ENCODE data around the gene TRIM49C. TPM values are rescaled to one million over a fixed set of nuclear protein-coding genes. Genes with fewer than 3 reads are reported as not detected.
"Not testable (repeated sequence)": the region's sequence is repeated elsewhere in the genome, so short reads cannot be mapped to it uniquely, and the experiment has no call there.

The TRIM49C gene, protein sequence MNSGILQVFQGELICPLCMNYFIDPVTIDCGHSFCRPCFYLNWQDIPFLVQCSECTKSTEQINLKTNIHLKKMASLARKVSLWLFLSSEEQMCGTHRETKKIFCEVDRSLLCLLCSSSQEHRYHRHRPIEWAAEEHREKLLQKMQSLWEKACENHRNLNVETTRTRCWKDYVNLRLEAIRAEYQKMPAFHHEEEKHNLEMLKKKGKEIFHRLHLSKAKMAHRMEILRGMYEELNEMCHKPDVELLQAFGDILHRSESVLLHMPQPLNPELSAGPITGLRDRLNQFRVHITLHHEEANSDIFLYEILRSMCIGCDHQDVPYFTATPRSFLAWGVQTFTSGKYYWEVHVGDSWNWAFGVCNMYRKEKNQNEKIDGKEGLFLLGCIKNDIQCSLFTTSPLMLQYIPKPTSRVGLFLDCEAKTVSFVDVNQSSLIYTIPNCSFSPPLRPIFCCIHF
- total RNA-seq = not detected
- not detected for polyA plus RNA-seq (2013, experiment 1 of 2)
- not detected for polyA plus RNA-seq (2013, experiment 2 of 2)
- total RNA-seq = 0 to 0.06 (median 0) reads per million in 172 experiments

GRCh38 chr11:90030806-90031205 lies at the start of gene TRIM49C:
TRIM49C (plus strand) TSS chr11:90031106; CDS start chr11:90035212, 4,106 bp downstream.
- H3K36me3 Mint-ChIP-seq (ENCODE audit: low read depth); H3K4me3 ChIP-seq (ENCODE audit: low read length); ATAC-seq (ENCODE audit: poor library complexity); H3K9me3 ChIP-seq (ENCODE audit: control insufficient read depth in 1 of 2, insufficient read depth in 1 of 2, low read length in 2 of 2); H3K4me3 Mint-ChIP-seq; intact Hi-C loops (cut with DNase I, micrococcal nuclease); CTCF ChIA-PET; H3K27me3 ChIP-seq (ENCODE audit: control insufficient read depth in 1 of 2, insufficient read depth in 2 of 2, low read length in 2 of 2); DNase-seq; H3K4me1 Mint-ChIP-seq (ENCODE audit: low read depth); H3K36me3 ChIP-seq (ENCODE audit: insufficient read depth, low read length); POLR2A ChIA-PET; H3K27me3 Mint-ChIP-seq; H3K27ac ChIP-seq (ENCODE audit: low read depth in 1 of 2, low read length in 2 of 2); H3K9me3 Mint-ChIP-seq; H3K4me1 ChIP-seq (ENCODE audit: insufficient read depth, low read length); H3K27ac Mint-ChIP-seq: not testable (repeated sequence)

DNA sequence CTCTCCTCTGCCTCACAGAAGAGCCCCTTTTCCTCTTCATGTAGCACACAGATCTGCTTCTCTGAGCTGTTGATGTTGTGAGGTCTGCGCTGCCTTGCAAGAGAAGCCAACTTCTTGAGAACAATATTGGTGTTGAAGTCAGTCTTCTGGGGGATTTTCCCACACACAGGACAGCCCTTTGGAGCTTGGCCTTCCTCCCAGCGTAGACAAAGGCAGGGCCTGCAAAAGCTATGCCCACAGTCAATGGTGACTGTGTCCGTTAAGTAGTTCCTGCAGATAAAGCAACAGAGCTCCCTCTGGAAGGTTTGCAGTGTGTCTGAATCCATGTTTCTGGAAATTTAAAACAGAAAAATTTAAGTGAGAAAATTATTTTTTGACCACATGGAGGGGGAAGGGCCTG lies 6.7 kb upstream of the TRIM49C start:
- H3K27ac ChIP-seq (ENCODE audit: low read depth in 1 of 2, low read length in 2 of 2); H3K36me3 ChIP-seq (ENCODE audit: insufficient read depth, low read length); H3K27ac Mint-ChIP-seq; CTCF ChIA-PET; H3K4me3 ChIP-seq (ENCODE audit: low read length); H3K4me3 Mint-ChIP-seq; H3K36me3 Mint-ChIP-seq (ENCODE audit: low read depth); H3K9me3 Mint-ChIP-seq; intact Hi-C loops (cut with DNase I, micrococcal nuclease); H3K27me3 ChIP-seq (ENCODE audit: control insufficient read depth in 1 of 2, insufficient read depth in 2 of 2, low read length in 2 of 2); POLR2A ChIA-PET; H3K27me3 Mint-ChIP-seq; DNase-seq; H3K9me3 ChIP-seq (ENCODE audit: control insufficient read depth in 1 of 2, insufficient read depth in 1 of 2, low read length in 2 of 2); H3K4me1 ChIP-seq (ENCODE audit: insufficient read depth, low read length); H3K4me1 Mint-ChIP-seq (ENCODE audit: low read depth); ATAC-seq (ENCODE audit: poor library complexity): not testable (repeated sequence)

DNA sequence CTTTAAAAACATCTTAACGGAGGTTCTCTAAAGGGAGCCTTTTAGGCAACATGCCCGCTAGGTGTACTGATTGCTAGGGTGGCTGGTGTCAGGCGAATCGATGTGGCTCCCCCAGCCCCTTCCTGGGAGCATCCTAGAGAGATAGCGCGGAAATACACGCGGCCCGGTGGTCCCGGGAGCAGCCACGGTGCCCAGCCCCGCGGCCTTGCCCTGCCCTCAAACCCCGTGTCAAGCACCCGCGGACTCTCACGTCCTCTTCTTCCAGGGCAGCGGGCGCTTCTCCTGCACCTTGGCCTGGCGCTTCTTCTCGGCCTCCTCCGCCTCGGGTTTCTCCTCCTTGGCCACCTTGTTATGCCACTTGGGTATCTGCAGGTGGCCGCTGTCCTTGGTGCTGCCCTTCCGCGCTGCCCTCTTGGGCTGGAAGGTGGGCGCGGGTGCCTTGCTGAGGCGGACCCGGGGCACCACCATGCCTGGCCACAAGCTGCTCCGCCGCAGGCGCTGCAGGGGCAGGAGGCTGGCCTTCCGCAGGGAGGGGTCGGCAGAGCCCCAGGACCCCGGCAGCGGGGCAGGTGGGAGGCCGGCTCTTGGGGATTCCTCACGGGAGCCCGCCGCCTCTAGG lies 20.8 kb downstream of the TRIM49C start:
- H3K36me3 ChIP-seq (ENCODE audit: insufficient read depth, low read length); H3K36me3 Mint-ChIP-seq (ENCODE audit: low read depth); H3K27me3 Mint-ChIP-seq; H3K9me3 ChIP-seq (ENCODE audit: control insufficient read depth in 1 of 2, insufficient read depth in 1 of 2, low read length in 2 of 2); H3K27ac ChIP-seq (ENCODE audit: low read depth in 1 of 2, low read length in 2 of 2); H3K4me1 ChIP-seq (ENCODE audit: insufficient read depth, low read length); H3K27me3 ChIP-seq (ENCODE audit: control insufficient read depth in 1 of 2, insufficient read depth in 2 of 2, low read length in 2 of 2); DNase-seq; ATAC-seq (ENCODE audit: poor library complexity); H3K27ac Mint-ChIP-seq; H3K4me1 Mint-ChIP-seq (ENCODE audit: low read depth); H3K4me3 ChIP-seq (ENCODE audit: low read length); intact Hi-C loops (cut with DNase I, micrococcal nuclease); H3K9me3 Mint-ChIP-seq; H3K4me3 Mint-ChIP-seq; POLR2A ChIA-PET; CTCF ChIA-PET: not testable (repeated sequence)

DNA sequence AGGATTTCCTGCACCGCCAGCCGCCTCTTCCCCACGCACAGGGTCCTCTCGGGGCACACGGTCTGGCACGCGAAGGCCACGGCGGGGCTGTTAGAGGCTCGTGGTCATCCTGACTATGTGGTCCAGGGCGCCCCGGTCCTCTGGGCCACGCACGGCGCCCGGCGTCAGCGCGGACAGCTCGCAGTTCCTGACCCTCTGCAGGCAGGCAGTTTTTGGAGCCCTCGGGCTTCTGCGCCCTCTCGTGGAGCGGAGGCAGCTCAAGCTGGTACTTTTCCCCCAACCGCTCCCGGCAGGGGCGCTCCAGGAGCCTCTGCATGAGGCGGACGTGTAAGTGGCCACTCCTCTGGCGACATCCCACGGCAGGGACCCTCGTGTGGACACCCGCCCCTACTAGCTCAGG lies 21.4 kb downstream of the TRIM49C start:
- H3K27ac Mint-ChIP-seq; H3K4me1 ChIP-seq (ENCODE audit: insufficient read depth, low read length); H3K4me3 Mint-ChIP-seq; ATAC-seq (ENCODE audit: poor library complexity); H3K4me3 ChIP-seq (ENCODE audit: low read length); H3K36me3 Mint-ChIP-seq (ENCODE audit: low read depth); H3K27me3 Mint-ChIP-seq; H3K27me3 ChIP-seq (ENCODE audit: control insufficient read depth in 1 of 2, insufficient read depth in 2 of 2, low read length in 2 of 2); DNase-seq; CTCF ChIA-PET; intact Hi-C loops (cut with DNase I, micrococcal nuclease); H3K9me3 Mint-ChIP-seq; H3K27ac ChIP-seq (ENCODE audit: low read depth in 1 of 2, low read length in 2 of 2); H3K4me1 Mint-ChIP-seq (ENCODE audit: low read depth); H3K9me3 ChIP-seq (ENCODE audit: control insufficient read depth in 1 of 2, insufficient read depth in 1 of 2, low read length in 2 of 2); H3K36me3 ChIP-seq (ENCODE audit: insufficient read depth, low read length); POLR2A ChIA-PET: not testable (repeated sequence)

- CTCF ChIA-PET; DNase-seq; H3K9me3 ChIP-seq (ENCODE audit: control insufficient read depth in 1 of 2, insufficient read depth in 1 of 2, low read length in 2 of 2); H3K27ac Mint-ChIP-seq; H3K4me1 Mint-ChIP-seq (ENCODE audit: low read depth); H3K36me3 Mint-ChIP-seq (ENCODE audit: low read depth); POLR2A ChIA-PET; H3K27me3 Mint-ChIP-seq; H3K4me3 ChIP-seq (ENCODE audit: low read length); H3K36me3 ChIP-seq (ENCODE audit: insufficient read depth, low read length); ATAC-seq (ENCODE audit: poor library complexity); H3K27me3 ChIP-seq (ENCODE audit: control insufficient read depth in 1 of 2, insufficient read depth in 2 of 2, low read length in 2 of 2); H3K27ac ChIP-seq (ENCODE audit: low read depth in 1 of 2, low read length in 2 of 2); H3K4me3 Mint-ChIP-seq; H3K4me1 ChIP-seq (ENCODE audit: insufficient read depth, low read length); H3K9me3 Mint-ChIP-seq; intact Hi-C loops (cut with DNase I, micrococcal nuclease): not testable (repeated sequence)
Measured at GRCh38 chr11:90053545-90053944, 22.6 kb downstream of the TRIM49C start.

DNA sequence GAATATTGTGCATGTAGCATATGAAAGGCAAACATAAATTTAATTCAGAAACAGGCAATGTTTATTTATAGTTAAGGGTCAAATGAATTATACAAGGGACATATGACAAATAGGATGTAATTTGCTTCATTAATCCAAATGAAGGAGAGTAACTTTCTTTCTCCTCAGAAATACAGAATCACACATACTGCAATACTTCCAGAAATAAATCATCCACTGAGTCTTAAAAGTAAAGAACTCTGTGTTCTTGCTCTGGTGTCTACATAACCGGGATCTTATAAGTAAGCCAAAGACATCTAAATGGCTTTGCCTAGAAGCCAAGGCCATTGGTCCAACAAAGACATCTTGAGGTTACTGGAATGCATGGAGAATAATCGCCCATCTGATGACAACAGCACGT lies 54.7 kb downstream of the TRIM49C start, which contains the start of gene UBTFL1:
Gene UBTFL1 (plus strand): TSS at position 301 of the 400 bp plus-strand sequence. CDS start 0 bp downstream, at position 301.
- H3K9me3 Mint-ChIP-seq; H3K27ac Mint-ChIP-seq; intact Hi-C loops (cut with DNase I, micrococcal nuclease); H3K27me3 Mint-ChIP-seq; H3K4me3 ChIP-seq (ENCODE audit: low read length); H3K4me1 ChIP-seq (ENCODE audit: insufficient read depth, low read length); ATAC-seq (ENCODE audit: poor library complexity); H3K4me3 Mint-ChIP-seq; H3K4me1 Mint-ChIP-seq (ENCODE audit: low read depth); POLR2A ChIA-PET; CTCF ChIA-PET; H3K36me3 ChIP-seq (ENCODE audit: insufficient read depth, low read length); H3K36me3 Mint-ChIP-seq (ENCODE audit: low read depth); H3K27me3 ChIP-seq (ENCODE audit: control insufficient read depth in 1 of 2, insufficient read depth in 2 of 2, low read length in 2 of 2); H3K27ac ChIP-seq (ENCODE audit: low read depth in 1 of 2, low read length in 2 of 2); H3K9me3 ChIP-seq (ENCODE audit: control insufficient read depth in 1 of 2, insufficient read depth in 1 of 2, low read length in 2 of 2); DNase-seq: not testable (repeated sequence)

DNA sequence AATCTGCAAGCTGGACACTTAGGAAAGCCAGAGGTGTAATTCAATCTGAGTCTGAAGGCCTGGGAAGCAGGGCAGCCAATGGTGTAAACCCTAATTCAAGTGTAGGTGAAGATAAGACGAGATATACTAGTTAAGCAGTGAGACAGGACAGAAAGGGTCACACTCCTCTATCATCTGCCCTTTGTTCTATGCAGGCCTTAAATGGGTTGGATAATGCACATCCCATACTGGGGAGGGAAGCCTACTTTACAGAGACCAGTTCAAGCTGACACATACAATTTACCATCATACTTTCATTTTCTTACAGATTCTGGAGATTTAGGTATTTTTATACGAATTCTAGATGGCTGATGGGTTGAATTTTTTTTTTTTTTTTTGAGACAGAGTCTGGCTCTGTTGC lies 57.8 kb downstream of the TRIM49C start:
- H3K4me3 ChIP-seq (ENCODE audit: low read length); POLR2A ChIA-PET; H3K4me1 ChIP-seq (ENCODE audit: insufficient read depth, low read length); H3K4me3 Mint-ChIP-seq; CTCF ChIA-PET; intact Hi-C loops (cut with DNase I, micrococcal nuclease); H3K9me3 Mint-ChIP-seq; H3K9me3 ChIP-seq (ENCODE audit: control insufficient read depth in 1 of 2, insufficient read depth in 1 of 2, low read length in 2 of 2); H3K4me1 Mint-ChIP-seq (ENCODE audit: low read depth); H3K27ac ChIP-seq (ENCODE audit: low read depth in 1 of 2, low read length in 2 of 2); DNase-seq; H3K27ac Mint-ChIP-seq; H3K27me3 Mint-ChIP-seq; ATAC-seq (ENCODE audit: poor library complexity); H3K36me3 ChIP-seq (ENCODE audit: insufficient read depth, low read length); H3K27me3 ChIP-seq (ENCODE audit: control insufficient read depth in 1 of 2, insufficient read depth in 2 of 2, low read length in 2 of 2); H3K36me3 Mint-ChIP-seq (ENCODE audit: low read depth): not testable (repeated sequence)

All from CD4-positive, alpha-beta T cell (primary cell).